RPMI8226 (cell line): ENCODE measurements around the gene TMEM114.

Source experiments
- DNase-seq: peaks from one replicate; pipeline ENCODE4 v3.0.0-alpha.2; 2015

The TMEM114 gene

DNA sequence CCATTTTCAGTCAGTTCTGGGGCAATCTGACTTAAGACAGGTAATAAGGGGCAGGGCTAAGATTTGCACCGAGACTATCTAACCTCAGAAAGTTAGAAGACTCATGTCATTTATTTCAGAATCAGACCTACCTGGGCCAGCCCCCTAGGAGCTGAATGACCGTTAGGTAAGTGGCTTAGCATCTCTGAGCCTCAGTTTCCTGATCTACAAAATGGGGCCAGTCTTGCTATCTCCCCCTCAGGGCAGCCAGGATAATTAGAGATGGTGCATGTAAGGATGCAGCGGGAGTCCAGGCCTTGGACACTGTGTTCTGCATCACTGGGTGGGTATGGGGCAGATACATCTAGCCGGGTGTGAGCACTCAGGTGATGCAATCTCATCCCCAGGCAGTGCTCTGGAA, 20.8 kb upstream of the TMEM114 start:
- DNase-seq = no peak

- DNase-seq = no peak
These were observed 16.9 kb upstream of the TMEM114 start for GRCh38 chr16:8607214-8607613.

DNA sequence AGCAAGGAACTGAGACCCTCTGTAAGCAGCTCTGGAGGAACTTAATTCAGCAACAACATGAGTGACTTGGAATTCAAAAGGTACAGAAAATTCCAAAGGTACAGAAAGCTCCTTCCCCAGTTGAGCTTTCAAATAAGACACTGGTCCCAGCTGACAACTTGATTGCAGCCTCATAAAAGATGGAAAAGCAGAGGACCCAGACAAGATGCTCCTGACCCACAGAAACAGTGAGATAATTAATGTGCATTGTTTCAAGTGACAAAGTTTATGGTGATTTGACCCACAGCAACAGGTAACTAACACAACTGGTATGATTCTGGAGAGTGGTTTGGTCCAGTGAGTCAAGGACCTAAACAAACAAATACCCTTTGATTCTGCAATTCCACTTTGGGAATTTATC, 15.2 kb upstream of the TMEM114 start:
- DNase-seq = no peak

GRCh38 chr16:8600144-8600775, 9.9 kb upstream of the TMEM114 start:
- peak; percentile 23 for DNase-seq

DNA sequence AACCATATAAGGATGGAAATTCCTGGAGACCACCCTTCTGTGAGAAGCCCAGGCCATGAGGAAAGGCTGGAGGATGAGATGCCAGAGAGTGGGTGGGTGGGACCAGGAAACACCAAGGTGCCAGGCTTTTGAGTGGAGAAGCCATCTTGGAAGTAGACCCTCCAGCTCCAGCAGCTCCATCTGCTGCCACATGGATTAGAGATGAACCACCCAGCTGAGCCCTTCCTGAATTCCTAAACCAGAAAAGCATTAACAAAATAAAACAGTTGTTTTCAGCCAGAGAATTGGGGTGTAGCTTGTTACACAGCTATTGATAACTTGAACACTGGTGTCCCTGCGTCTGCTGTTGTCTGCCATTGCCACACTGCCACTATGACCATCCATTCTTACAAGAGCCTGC, 6.3 kb upstream of the TMEM114 start:
- DNase-seq = no peak

DNA sequence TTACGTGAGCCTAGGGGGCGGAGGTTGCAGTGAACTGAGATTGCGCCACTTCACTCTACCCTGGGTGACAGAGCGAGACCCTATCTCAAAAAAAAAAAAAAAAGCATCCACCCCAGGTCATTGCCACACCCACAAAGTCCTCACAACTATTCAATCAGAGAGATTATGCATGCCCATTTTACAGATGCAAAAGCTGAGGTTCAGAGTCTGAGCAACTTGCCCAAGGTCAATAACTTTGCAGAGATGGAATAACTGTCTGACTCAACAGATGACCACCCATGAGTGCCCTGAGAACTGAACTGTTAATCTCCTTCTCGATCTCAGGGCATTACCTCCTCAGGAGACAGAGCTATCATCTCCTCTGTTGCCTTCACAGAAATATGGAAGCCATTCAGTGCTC, 5.5 kb upstream of the TMEM114 start:
- DNase-seq = no peak

- DNase-seq = no peak
These were observed 3.9 kb upstream of the TMEM114 start for GRCh38 chr16:8594149-8594666.

DNA sequence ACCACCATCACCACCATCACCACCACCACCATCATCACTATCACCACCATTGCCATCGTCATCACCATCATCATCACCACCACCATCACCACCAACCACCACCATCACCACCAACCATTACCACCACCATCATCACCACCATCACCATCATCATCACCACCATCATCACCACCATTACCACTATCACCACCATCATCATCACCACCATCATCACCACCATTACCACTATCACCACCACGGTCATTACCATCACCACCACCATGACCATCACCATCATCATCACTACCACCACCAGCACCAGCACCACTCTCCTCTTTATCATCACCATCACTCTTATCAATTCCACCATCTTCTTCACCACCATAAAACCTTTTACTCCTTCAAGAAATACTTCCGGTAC, 1.1 kb upstream of the TMEM114 start:
- no peak for DNase-seq

DNA sequence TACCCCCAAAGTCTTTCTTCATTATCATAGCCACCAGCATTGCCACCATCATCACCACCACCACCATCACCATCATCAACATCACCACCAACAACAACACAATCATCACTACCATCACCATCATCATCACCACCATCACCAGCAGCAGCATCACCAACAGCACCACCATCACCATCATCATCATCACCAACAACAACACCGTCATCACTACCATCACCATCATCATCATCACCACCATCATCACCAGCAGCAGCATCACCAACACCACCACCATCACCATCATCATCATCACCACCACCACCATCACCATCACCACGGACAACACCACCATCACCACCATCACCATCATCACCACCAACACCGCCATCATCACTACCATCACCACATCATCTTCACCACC, 500 bp upstream of the TMEM114 start:
- no peak for DNase-seq

- no peak for DNase-seq
These were observed 1.0 kb downstream of the TMEM114 start for GRCh38 chr16:8589057-8589899.

- DNase-seq = no peak
These were observed 1.6 kb downstream of the TMEM114 start for GRCh38 chr16:8588682-8589056.

DNA sequence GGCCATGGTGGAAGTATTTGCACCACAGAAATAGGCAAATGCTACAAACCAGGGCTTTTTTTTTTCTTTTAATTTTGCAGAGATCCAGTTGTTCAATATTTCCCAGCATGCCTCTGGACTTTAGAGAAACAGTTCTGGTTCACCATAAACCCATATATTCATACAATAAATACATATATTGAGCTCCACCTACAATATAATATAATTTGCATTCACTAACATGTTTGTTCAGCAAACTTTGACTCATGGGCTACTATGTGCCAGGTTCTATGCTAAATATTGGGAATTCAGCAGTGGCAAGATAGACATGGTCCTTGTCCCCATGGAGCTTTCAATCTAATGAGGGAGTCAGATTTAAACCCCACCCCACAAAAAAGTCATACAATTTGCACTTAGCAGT, 3.2 kb downstream of the TMEM114 start:
- DNase-seq = no peak

DNA sequence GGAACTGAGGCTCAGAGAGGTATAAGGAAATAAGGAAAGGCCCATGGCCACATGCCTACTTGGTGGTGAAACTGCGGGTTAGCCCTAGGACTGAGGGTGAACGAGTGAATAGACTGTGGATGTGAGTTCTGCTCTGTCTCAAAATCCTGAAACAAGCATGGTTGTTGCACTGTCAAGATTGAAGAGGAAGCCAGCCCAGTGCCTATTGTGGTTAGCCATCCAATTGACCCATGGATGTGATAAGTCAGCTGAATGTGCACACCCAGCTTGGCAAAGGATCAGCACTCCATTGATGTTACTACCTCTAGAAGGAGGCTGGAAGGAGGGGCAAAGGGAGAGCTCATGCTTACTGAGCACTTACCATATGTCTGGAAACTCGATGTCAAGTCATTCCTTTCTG, 4.5 kb downstream of the TMEM114 start:
- DNase-seq = peak; percentile 53

DNA sequence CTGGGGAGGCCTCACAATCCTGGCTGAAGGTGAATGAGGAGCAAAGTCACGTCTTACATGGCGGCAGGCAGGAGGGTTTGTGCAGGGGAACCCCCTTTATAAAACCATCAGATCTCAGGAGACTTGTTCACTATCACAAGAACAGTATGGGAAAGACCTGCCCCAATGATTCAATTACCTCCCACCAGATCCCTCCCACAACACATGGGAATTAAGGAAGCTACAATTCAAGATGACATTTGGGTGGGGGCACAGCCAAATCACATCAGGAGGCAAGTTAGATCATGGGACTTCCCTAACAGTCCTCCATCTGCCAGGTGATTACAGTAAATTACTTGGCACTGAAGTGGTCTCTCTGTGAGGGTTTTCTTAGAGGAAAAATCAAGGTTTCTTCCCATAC, 5.3 kb downstream of the TMEM114 start:
- no peak for DNase-seq

- DNase-seq = no peak
These were observed 6.6 kb downstream of the TMEM114 start for GRCh38 chr16:8583732-8584131.

GRCh38 chr16:8583199-8583598, 7.1 kb downstream of the TMEM114 start:
- no peak for DNase-seq

DNA sequence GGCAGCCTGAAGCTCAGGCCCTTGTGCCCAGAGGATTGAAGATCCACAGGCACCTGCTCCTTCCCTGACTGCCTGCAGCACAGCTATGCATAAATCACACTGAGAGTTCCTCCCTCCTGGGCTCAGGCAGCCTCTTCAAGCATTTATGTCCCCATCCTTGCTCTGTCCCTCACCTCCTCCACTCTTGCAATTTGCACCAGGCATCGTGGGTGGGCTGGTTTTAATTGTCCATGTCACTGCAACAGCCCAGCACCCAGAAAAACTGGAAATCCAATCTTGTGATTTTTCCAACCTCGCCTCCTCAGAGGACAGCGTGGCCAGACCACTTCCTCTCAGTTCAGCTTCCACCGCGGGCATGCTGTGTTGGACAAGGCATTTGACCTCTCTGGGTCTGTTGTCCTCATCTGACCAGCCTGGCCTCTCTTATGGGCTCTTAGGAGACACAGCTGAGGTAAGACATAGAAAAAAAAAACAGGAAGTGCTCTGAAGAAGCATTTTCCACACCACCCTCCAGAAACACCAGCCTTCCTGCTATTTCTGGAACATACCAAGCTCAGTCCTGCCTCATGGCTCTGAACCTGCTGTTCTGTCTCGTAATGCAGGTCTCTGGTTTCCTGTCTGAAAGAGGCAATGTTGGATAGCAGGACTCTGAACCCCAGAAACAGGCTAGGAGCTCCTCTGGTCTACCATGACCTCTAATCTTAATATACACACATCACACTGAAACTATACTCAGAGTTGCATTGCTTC, 8.3 kb downstream of the TMEM114 start:
- peak; percentile 77 for DNase-seq

- no peak for DNase-seq
These were observed 10.8 kb downstream of the TMEM114 start for GRCh38 chr16:8579559-8579958.

GRCh38 chr16:8577678-8578304, 12.5 kb downstream of the TMEM114 start:
- DNase-seq = no peak

- no peak for DNase-seq
These were observed 13.9 kb downstream of the TMEM114 start for GRCh38 chr16:8576141-8577004.

- DNase-seq = no peak
These were observed 14.9 kb downstream of the TMEM114 start for GRCh38 chr16:8575399-8575798.
